Activated naive CD4-positive, alpha-beta T cell treated with anti-CD3 and anti-CD28 coated beads, Interleukin-2, amount 50 U/mL, for 72 hours (primary cell): ENCODE measurements around the gene CDK5R1. TPM values are rescaled to one million over a fixed set of nuclear protein-coding genes. Genes with fewer than 3 reads are reported as not detected.

Source experiments
- ATAC-seq, 2 donors: fragments of 150-1000 bp; cut with Tn5 transposase; 2 replicates each; pipeline ENCODE4 v1.10.0; 2021; ENCODE audit warnings: mild to moderate bottlenecking in 2 of 2, moderate library complexity in 2 of 2
- DNase-seq, 2 donors: peaks; one replicate each; pipeline ENCODE4 v3.0.0; 2021 to 2022; ENCODE audit warnings: low spot score in 2 of 2
- H3K27ac Mint-ChIP-seq, 2 donors: one replicate each; pipeline ENCODE4 v1.8.0; 2022; ENCODE audit warnings: mild to moderate bottlenecking in 2 of 2, mixed read lengths in 2 of 2
- H3K36me3 Mint-ChIP-seq, 2 donors: one replicate each; pipeline ENCODE4 v1.8.0; 2022; ENCODE audit warnings: mixed read lengths in 2 of 2
- H3K9me3 Mint-ChIP-seq, 2 donors: one replicate each; pipeline ENCODE4 v1.8.0; 2022; ENCODE audit warnings: mixed read lengths in 2 of 2
- total RNA-seq, 2 donors: library from RNA; stranded (reverse); gene quantifications; one replicate each; pipeline ENCODE4 v1.2.3, GENCODE V29; 2022

Gene CDK5R1
- total RNA-seq, 2 donors from 2014 or later: 12.4 to 15.6 TPM

GRCh38 chr17:32496395-32497073 lies 9.7 kb downstream of the CDK5R1 start:
- ATAC-seq (no peak), DNase-seq (no peak)
- H3K27ac Mint-ChIP-seq: no peak overlapping the region
- no peaks in the 10 kb centered on the region for H3K9me3 Mint-ChIP-seq
- peaks cover 0 to 5% of the 10 kb centered on the region in 2 donors for H3K36me3 Mint-ChIP-seq

- DNase-seq (no peak), ATAC-seq (no peak)
- peaks cover 4 to 5% of the 10 kb centered on the region in 2 donors for H3K36me3 Mint-ChIP-seq
- H3K9me3 Mint-ChIP-seq: no peaks in the 10 kb centered on the region
- H3K27ac Mint-ChIP-seq: peak overlapping the region in 1 of 2 donors; percentile 16
Observed at GRCh38 chr17:32497431-32498205, 10.8 kb downstream of the CDK5R1 start.

GRCh38 chr17:32498391-32498790 lies 11.6 kb downstream of the CDK5R1 start:
- Mint-ChIP-seq H3K27ac (peak overlapping the region in 1 of 2 donors; percentile 16), H3K36me3 (peaks cover 4 to 5% of the 10 kb centered on the region in 2 donors), H3K9me3 (no peaks in the 10 kb centered on the region)
- DNase-seq (no peak), ATAC-seq (no peak)

GRCh38 chr17:32502013-32502412 lies 15.2 kb downstream of the CDK5R1 start:
- Mint-ChIP-seq H3K9me3 (no peaks in the 10 kb centered on the region), H3K36me3 (peaks cover 4 to 5% of the 10 kb centered on the region in 2 donors), H3K27ac (peak overlapping the region; percentile 46 to 81)
- no peak for DNase-seq
- no peak for ATAC-seq

GRCh38 chr17:32502710-32503109 lies 15.9 kb downstream of the CDK5R1 start:
- H3K9me3 Mint-ChIP-seq: no peaks in the 10 kb centered on the region
- peaks cover 4 to 9% of the 10 kb centered on the region in 2 donors for H3K36me3 Mint-ChIP-seq
- no peak for DNase-seq
- H3K27ac Mint-ChIP-seq: peak overlapping the region; percentile 81 to 86
- ATAC-seq: no peak

- DNase-seq: peak in 1 of 2 donors; percentile 44
- peak overlapping the region; percentile 84 to 86 for H3K27ac Mint-ChIP-seq
Observed at GRCh38 chr17:32503251-32504165, 16.7 kb downstream of the CDK5R1 start.

GRCh38 chr17:32504166-32504990 lies 17.6 kb downstream of the CDK5R1 start:
- no peak for DNase-seq
- peak in 1 of 2 donors; percentile 33 for ATAC-seq
- peaks cover 4 to 9% of the 10 kb centered on the region in 2 donors for H3K36me3 Mint-ChIP-seq
- H3K9me3 Mint-ChIP-seq: no peaks in the 10 kb centered on the region
- H3K27ac Mint-ChIP-seq: peak overlapping the region; percentile 84 to 86

More at GRCh38 chr17:32503251-32504165, 16.7 kb downstream of the CDK5R1 start:
- Mint-ChIP-seq H3K9me3 (no peaks in the 10 kb centered on the region), H3K36me3 (peaks cover 4 to 9% of the 10 kb centered on the region in 2 donors)
- ATAC-seq: peak; percentile 90 to 96

- no peak for ATAC-seq
- Mint-ChIP-seq H3K36me3 (peaks cover 0 to 4% of the 10 kb centered on the region in 2 donors), H3K27ac (no peak overlapping the region)
Observed at GRCh38 chr17:32508926-32509325, 22.1 kb downstream of the CDK5R1 start.

GRCh38 chr17:32510466-32510865 lies 23.7 kb downstream of the CDK5R1 start:
- no peak for ATAC-seq
- H3K27ac Mint-ChIP-seq: no peak overlapping the region
- no peaks in the 10 kb centered on the region for H3K9me3 Mint-ChIP-seq
- no peak for DNase-seq
- peaks cover 0 to 4% of the 10 kb centered on the region in 2 donors for H3K36me3 Mint-ChIP-seq

More at GRCh38 chr17:32508926-32509325, 22.1 kb downstream of the CDK5R1 start:
- DNase-seq: no peak
- H3K9me3 Mint-ChIP-seq: no peaks in the 10 kb centered on the region

- Mint-ChIP-seq H3K36me3 (peaks cover 0 to 2% of the 10 kb centered on the region in 2 donors), H3K27ac (no peak overlapping the region), H3K9me3 (no peaks in the 10 kb centered on the region)
- no peak for ATAC-seq
- DNase-seq: no peak
Observed at GRCh38 chr17:32512328-32512727, 25.5 kb downstream of the CDK5R1 start.

- DNase-seq: no peak
- no peak for ATAC-seq
- Mint-ChIP-seq H3K36me3 (no peaks in the 10 kb centered on the region), H3K27ac (no peak overlapping the region), H3K9me3 (no peaks in the 10 kb centered on the region)
Observed at GRCh38 chr17:32513579-32513978, 26.8 kb downstream of the CDK5R1 start.

GRCh38 chr17:32514606-32515005 lies 27.8 kb downstream of the CDK5R1 start:
- no peaks in the 10 kb centered on the region for H3K36me3 Mint-ChIP-seq

GRCh38 chr17:32515677-32516383 lies 29.0 kb downstream of the CDK5R1 start:
- H3K27ac Mint-ChIP-seq: peak overlapping the region in 1 of 2 donors; percentile 70
- no peaks in the 10 kb centered on the region for H3K36me3 Mint-ChIP-seq
- H3K9me3 Mint-ChIP-seq: no peaks in the 10 kb centered on the region
- DNase-seq (no peak), ATAC-seq (peak in 1 of 2 donors; percentile 46)

More at GRCh38 chr17:32514606-32515005, 27.8 kb downstream of the CDK5R1 start:
- ATAC-seq (no peak), DNase-seq (no peak)
- Mint-ChIP-seq H3K9me3 (no peaks in the 10 kb centered on the region), H3K27ac (peak overlapping the region in 1 of 2 donors; percentile 10)

- no peaks in the 10 kb centered on the region for H3K36me3 Mint-ChIP-seq
- peak overlapping the region in 1 of 2 donors; percentile 70 for H3K27ac Mint-ChIP-seq
- no peak for DNase-seq
- no peaks in the 10 kb centered on the region for H3K9me3 Mint-ChIP-seq
- ATAC-seq: no peak
Observed at GRCh38 chr17:32516450-32516849, 29.7 kb downstream of the CDK5R1 start.
